H1 (cell line): Measurements from ENCODE around the gene ATP5PB. TPM values are rescaled to one million over a fixed set of nuclear protein-coding genes. Genes with fewer than 3 reads are reported as not detected.

Source experiments
- CTCF ChIA-PET: fragments of 300-600 bp; sonication (Branson Sonifier 250); formaldehyde crosslinking; loops from one replicate; lab custom pipeline; 2021; ENCODE audit not compliant: partially characterized antibody; lab: Charles Lee
- POLR2A ChIA-PET: fragments of 300-600 bp; sonication (Branson Sonifier 250); formaldehyde crosslinking; loops from one replicate; lab custom pipeline; 2021; ENCODE audit warnings: inconsistent platforms; ENCODE audit not compliant: partially characterized antibody; lab: Charles Lee
- DNase-seq, 2 experiments: peaks; one replicate each; pipeline versions ENCODE4 v3.0.0 to v3.0.0-alpha.2; 2010 to 2022; ENCODE audit warnings: low spot score in 2 of 2, low read depth in 1 of 2, mixed read lengths in 1 of 2
- FAIRE-seq: peaks from 2 replicates; lab custom pipeline; 2011; peaks lifted over from hg19 to GRCh38; lab: Jason Lieb, UNC
- H2AFZ ChIP-seq: 2 replicates; pipeline ENCODE4 v1.8.1; 2012; ENCODE audit warnings: low read length, inconsistent platforms
- H2AK5ac ChIP-seq: 2 replicates; pipeline ENCODE4 v1.6.1; 2013; ENCODE audit warnings: low read depth, low read length
- H2BK120ac ChIP-seq: replicated peaks from 2 replicates; pipeline ENCODE3; 2013; ENCODE audit warnings: low read depth, low read length, inconsistent platforms
- H2BK12ac ChIP-seq: 2 replicates; pipeline ENCODE4 v1.6.1; 2013; ENCODE audit warnings: low read depth, low read length
- H2BK15ac ChIP-seq: 2 replicates; pipeline ENCODE4 v1.6.1; 2013; ENCODE audit warnings: low read length
- H2BK20ac ChIP-seq: 2 replicates; pipeline ENCODE4 v1.6.1; 2013; ENCODE audit warnings: low read length
- H2BK5ac ChIP-seq: 2 replicates; pipeline ENCODE4 v1.6.1; 2013; ENCODE audit warnings: low read depth, low read length
- H3K14ac ChIP-seq: 2 replicates; pipeline ENCODE4 v1.6.1; 2013; ENCODE audit warnings: inconsistent platforms; ENCODE audit not compliant: insufficient read length
- H3K18ac ChIP-seq: 2 replicates; pipeline ENCODE4 v1.6.1; 2013; ENCODE audit warnings: low read length; ENCODE audit errors: extremely low read depth
- H3K23ac ChIP-seq: 2 replicates; pipeline ENCODE4 v1.6.1; 2013; ENCODE audit warnings: inconsistent platforms; ENCODE audit not compliant: insufficient read length
- H3K23me2 ChIP-seq: 2 replicates; pipeline ENCODE4 v1.6.1; 2013; ENCODE audit warnings: low read depth, low read length
- H3K27ac ChIP-seq: 2 replicates; pipeline ENCODE4 v1.6.1; 2011; ENCODE audit warnings: low read depth, low read length, inconsistent platforms
- H3K27me3 ChIP-seq, 4 experiments: replicated peaks in 1 of 4; 1 replicate in 1 of 4; 2 replicates in 3 of 4; pipeline versions ENCODE4 v1.6.1 to v1.8.1; 2011 to 2013; ENCODE audit warnings: low read length in 3 of 4, mild to moderate bottlenecking in 3 of 4, inconsistent platforms in 2 of 4, mixed read lengths in 2 of 4, moderate library complexity in 1 of 4; ENCODE audit not compliant: control insufficient read depth in 3 of 4, insufficient read depth in 3 of 4; ENCODE audit errors: extremely low read depth in 1 of 4
- H3K36me3 ChIP-seq, 4 experiments: 2 replicates each; pipeline versions ENCODE4 v1.6.1 to v1.8.1; 2011 to 2013; ENCODE audit warnings: mild to moderate bottlenecking in 4 of 4, low read length in 3 of 4, moderate library complexity in 2 of 4, control low read depth in 1 of 4, inconsistent platforms in 1 of 4; ENCODE audit not compliant: insufficient read depth in 4 of 4, control insufficient read depth in 2 of 4
- H3K4ac ChIP-seq: replicated peaks from 2 replicates; pipeline ENCODE3; 2013; ENCODE audit warnings: low read length, low read depth, mixed read lengths, inconsistent platforms; ENCODE audit not compliant: insufficient read length
- H3K4me1 ChIP-seq, 4 experiments: replicated peaks in 1 of 4; 1 replicate in 1 of 4; 2 replicates in 3 of 4; pipeline versions ENCODE4 v1.6.1 to v1.8.1; 2011 to 2013; ENCODE audit warnings: low read length in 3 of 4, inconsistent platforms in 2 of 4, mixed read lengths in 1 of 4; ENCODE audit not compliant: insufficient read depth in 4 of 4, control insufficient read depth in 3 of 4
- H3K4me2 ChIP-seq, 2 experiments: 2 replicates each; pipeline versions ENCODE4 v1.6.1 to v1.8.1; 2011 to 2013; ENCODE audit warnings: low read depth in 2 of 2, low read length in 2 of 2, control low read depth in 1 of 2, inconsistent platforms in 1 of 2, mild to moderate bottlenecking in 1 of 2; ENCODE audit not compliant: insufficient read depth in 1 of 2
- H3K4me3 ChIP-seq, 4 experiments: fragments of 200-600, 300-600 bp in 1 of 4; sonication (generic), shearing (Covaris generic), sonication (Bioruptor Twin) in 1 of 4; 2 replicates each; pipeline versions ENCODE4 v1.5.1 to v1.8.1; 2011 to 2016; ENCODE audit warnings: low read length in 4 of 4, low read depth in 3 of 4, control low read depth in 2 of 4, inconsistent platforms in 2 of 4, mild to moderate bottlenecking in 2 of 4, mixed read lengths in 1 of 4, moderate library complexity in 1 of 4; ENCODE audit not compliant: insufficient read depth in 2 of 4; ENCODE audit errors: extremely low read depth in 1 of 4
- H3K56ac ChIP-seq: replicated peaks from 2 replicates; pipeline ENCODE3; 2013; ENCODE audit warnings: low read depth, mild to moderate bottlenecking, mixed read lengths, low read length, inconsistent platforms; ENCODE audit not compliant: insufficient read length
- H3K79me1 ChIP-seq: 2 replicates; pipeline ENCODE4 v1.6.1; 2013; ENCODE audit warnings: low read depth, low read length, control low read depth
- H3K79me2 ChIP-seq, 2 experiments: 2 replicates each; pipeline versions ENCODE4 v1.6.1 to v1.8.1; 2012 to 2013; ENCODE audit warnings: low read length in 2 of 2, mild to moderate bottlenecking in 2 of 2, inconsistent platforms in 1 of 2; ENCODE audit not compliant: insufficient read depth in 2 of 2, control insufficient read depth in 1 of 2
- H3K9ac ChIP-seq, 4 experiments: replicated peaks in 1 of 4; 1 replicate in 1 of 4; 2 replicates in 3 of 4; pipeline versions ENCODE4 v1.6.1 to v1.8.1; 2011 to 2013; ENCODE audit warnings: low read depth in 3 of 4, low read length in 3 of 4, control low read depth in 2 of 4, mild to moderate bottlenecking in 2 of 4, moderate library complexity in 2 of 4, inconsistent platforms in 1 of 4; ENCODE audit errors: extremely low read depth in 1 of 4
- H3K9me3 ChIP-seq, 2 experiments: 2 replicates each; pipeline versions ENCODE4 v1.6.1 to v1.8.1; 2012 to 2013; ENCODE audit warnings: mild to moderate bottlenecking in 2 of 2, moderate library complexity in 2 of 2, control low read depth in 1 of 2, inconsistent platforms in 1 of 2, low read depth in 1 of 2, low read length in 1 of 2, mixed read lengths in 1 of 2; ENCODE audit not compliant: insufficient read depth in 2 of 2
- H4K20me1 ChIP-seq, 2 experiments: replicated peaks in 1 of 2; 2 replicates each; pipeline versions ENCODE3 to v1.8.1; 2011 to 2013; ENCODE audit warnings: inconsistent platforms in 2 of 2, low read length in 2 of 2, mild to moderate bottlenecking in 1 of 2; ENCODE audit not compliant: insufficient read depth in 2 of 2, control insufficient read depth in 1 of 2
- H4K5ac ChIP-seq: 2 replicates; pipeline ENCODE4 v1.6.1; 2013; ENCODE audit warnings: low read length, low read depth, mixed read lengths, inconsistent platforms; ENCODE audit not compliant: insufficient read length
- H4K8ac ChIP-seq: 2 replicates; pipeline ENCODE4 v1.8.0; 2013; ENCODE audit warnings: mild to moderate bottlenecking, moderate library complexity, low read length, inconsistent platforms; ENCODE audit not compliant: insufficient read depth; ENCODE audit errors: extremely low read depth
- H4K91ac ChIP-seq: replicated peaks from 2 replicates; pipeline ENCODE3; 2013; ENCODE audit warnings: low read length, mixed read lengths, inconsistent platforms; ENCODE audit not compliant: insufficient read length
- SUZ12 ChIP-seq: fragments of 200-600 bp; sonication (generic); IDR thresholded peaks from 2 replicates; pipeline ENCODE4 v1.6.1; 2012; ENCODE audit warnings: mild to moderate bottlenecking, inconsistent platforms, low read length, moderate library complexity, mixed read lengths
- WGBS, 2 experiments: shearing (Covaris generic) in 1 of 2; methylation state at CpG; one replicate each; pipeline versions ENCODE4 v1.1.6 to v1.1.7; 2013 to 2015; ENCODE audit warnings: low lambda C conversion rate in 2 of 2, mixed read lengths in 2 of 2, inconsistent platforms in 1 of 2, low coverage in 1 of 2, missing lambda C conversion rate in 1 of 2; ENCODE audit not compliant: insufficient replicate concordance in 2 of 2, insufficient coverage in 1 of 2, insufficient read length in 1 of 2; ENCODE audit errors: extremely low coverage in 1 of 2, missing lambda C conversion rate in 1 of 2; 5-methylcytosine and 5-hydroxymethylcytosine counted together
- polyA plus RNA-seq, 7 experiments: library from polyadenylated mRNA; depleted of rRNA in 3 of 7; stranded (reverse) in 5 of 7; unstranded in 2 of 7; fragments of >200 nt in 5 of 7; fragments of 200-250 nt in 2 of 7; gene quantifications; 1 replicate in 5 of 7; 2 replicates in 1 of 7; 4 replicates in 1 of 7; pipeline versions ENCODE4 v1.2.1 to v1.2.3, GENCODE V29; 2011 to 2013; ENCODE audit warnings: missing spikeins in 2 of 7, mixed read lengths in 2 of 7
- total RNA-seq: library from RNA; stranded (reverse); fragmentation: NEBNext Ultra II Directional; extraction: Animal tissue kit (Norgen Biotek cat#: 25700); gene quantifications from 2 replicates; pipeline ENCODE4 v1.2.1, GENCODE V29; 2021

ATP5PB gene
- total and polyA plus RNA-seq, 2 of the 8 experiments (the other 6 are each of a cell fraction or from before 2014, with no cell fraction given): 232 to 262 TPM

DNA sequence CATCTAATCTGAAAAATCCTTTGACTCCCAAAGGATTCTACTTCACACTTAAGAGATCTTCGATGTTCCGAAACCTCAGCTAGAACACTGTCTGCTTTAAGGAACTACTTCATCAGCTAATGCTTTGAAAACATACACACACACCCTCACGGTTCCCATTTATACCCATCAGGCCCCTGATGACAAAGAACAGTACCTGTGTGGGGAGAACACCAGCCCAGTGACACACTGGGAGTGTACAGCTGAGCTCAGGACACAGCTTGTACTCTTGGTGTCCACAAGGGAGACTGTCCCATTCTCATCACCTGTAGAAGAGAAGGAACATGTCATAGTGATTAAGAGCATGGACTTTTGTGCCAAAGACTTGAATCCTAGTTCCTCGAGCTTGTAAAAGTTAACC, 6.8 kb upstream of the ATP5PB start:
- H3K4ac ChIP-seq: no peak overlapping the region
- H3K4me1 ChIP-seq: no peaks in the 10 kb centered on the region
- H3K14ac ChIP-seq: no peak overlapping the region
- H3K4me3 ChIP-seq: no peak overlapping the region
- no peak for TF ChIP-seq SUZ12
- TF ChIP-seq, all 59 proteins: peak for 0
- Histone ChIP-seq H3K9ac (no peak overlapping the region), H2BK5ac (no peak overlapping the region), H3K4me2 (no peak overlapping the region), H2BK120ac (no peak overlapping the region), H2AFZ (no peak overlapping the region), H4K5ac (no peak overlapping the region), H4K8ac (no peak overlapping the region), H3K18ac (no peak overlapping the region), H4K91ac (no peak overlapping the region), H3K23ac (no peak overlapping the region), H3K36me3 (peaks cover 43 to 87% (median 61%) of the 10 kb centered on the region in 4 experiments), H3K79me2 (peaks cover 4 to 19% of the 10 kb centered on the region in 2 experiments), H3K79me1 (peaks cover 2% of the 10 kb centered on the region; the same call in 1 of the 2 replicates), H3K23me2 (no peaks in the 10 kb centered on the region), H4K20me1 (peaks cover 0 to 10% of the 10 kb centered on the region in 2 experiments), H3K27me3 (no peaks in the 10 kb centered on the region), H3K9me3 (no peaks in the 10 kb centered on the region), H2BK15ac (no peak overlapping the region), H3K56ac (no peak overlapping the region), H2AK5ac (no peak overlapping the region), H2BK12ac (no peak overlapping the region), H2BK20ac (no peak overlapping the region), H3K27ac (no peak overlapping the region)
- POLR2A ChIA-PET: interaction anchor here (0.6 to 1.2 kb wide), 3 partner anchors 8 to 394 kb away, joined by 3 read pairs; no protein-coding TSS in a partner anchor
- WGBS, 2 experiments: 86% methylated on average over 4 of the region's 4 CpGs; no CpG with 5 or more reads in 1 of the 2 experiments
- FAIRE-seq (no peak), DNase-seq (no peak)
- CTCF ChIA-PET: interaction anchor here (0.7 to 2.8 kb wide), 11 partner anchors 9 to 246 kb away, joined by 3 to 8 read pairs (median 4); no protein-coding TSS in a partner anchor
